ENCODE data around the gene ZNF516. TPM values are rescaled to one million over a fixed set of nuclear protein-coding genes. Genes with fewer than 3 reads are reported as not detected.
A peak's percentile ranks its signal among the peaks of the same experiment; 100 is the strongest.

ZNF516 gene
- total and polyA plus RNA-seq, 7 donors = 2.1 to 29.9 (median 24.3) TPM

DNA sequence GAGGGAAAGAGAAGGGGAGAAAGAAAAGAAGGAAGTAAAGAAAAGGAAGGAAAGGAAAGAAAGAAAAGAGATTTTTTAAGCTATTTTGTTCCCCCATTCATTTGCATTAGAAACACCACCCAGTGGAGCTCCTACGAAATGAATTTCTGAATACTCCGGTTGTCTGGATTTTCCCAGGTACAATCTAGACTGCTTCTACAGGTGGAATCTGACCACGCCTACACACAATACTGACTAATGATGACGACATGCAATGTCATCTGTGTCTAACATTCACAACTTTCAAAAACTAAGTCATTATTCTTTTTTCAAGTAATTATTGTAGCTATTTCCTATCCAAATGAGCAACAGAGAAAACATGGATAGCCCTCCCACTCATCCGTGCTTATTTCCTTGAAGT, 121.7 kb downstream of the ZNF516 start:
- H3K27me3 ChIP-seq = no peaks in the 10 kb centered on the region
- peaks cover under 1 to 31% (median 6%) of the 10 kb centered on the region in 4 donors for H3K36me3 ChIP-seq

DNA sequence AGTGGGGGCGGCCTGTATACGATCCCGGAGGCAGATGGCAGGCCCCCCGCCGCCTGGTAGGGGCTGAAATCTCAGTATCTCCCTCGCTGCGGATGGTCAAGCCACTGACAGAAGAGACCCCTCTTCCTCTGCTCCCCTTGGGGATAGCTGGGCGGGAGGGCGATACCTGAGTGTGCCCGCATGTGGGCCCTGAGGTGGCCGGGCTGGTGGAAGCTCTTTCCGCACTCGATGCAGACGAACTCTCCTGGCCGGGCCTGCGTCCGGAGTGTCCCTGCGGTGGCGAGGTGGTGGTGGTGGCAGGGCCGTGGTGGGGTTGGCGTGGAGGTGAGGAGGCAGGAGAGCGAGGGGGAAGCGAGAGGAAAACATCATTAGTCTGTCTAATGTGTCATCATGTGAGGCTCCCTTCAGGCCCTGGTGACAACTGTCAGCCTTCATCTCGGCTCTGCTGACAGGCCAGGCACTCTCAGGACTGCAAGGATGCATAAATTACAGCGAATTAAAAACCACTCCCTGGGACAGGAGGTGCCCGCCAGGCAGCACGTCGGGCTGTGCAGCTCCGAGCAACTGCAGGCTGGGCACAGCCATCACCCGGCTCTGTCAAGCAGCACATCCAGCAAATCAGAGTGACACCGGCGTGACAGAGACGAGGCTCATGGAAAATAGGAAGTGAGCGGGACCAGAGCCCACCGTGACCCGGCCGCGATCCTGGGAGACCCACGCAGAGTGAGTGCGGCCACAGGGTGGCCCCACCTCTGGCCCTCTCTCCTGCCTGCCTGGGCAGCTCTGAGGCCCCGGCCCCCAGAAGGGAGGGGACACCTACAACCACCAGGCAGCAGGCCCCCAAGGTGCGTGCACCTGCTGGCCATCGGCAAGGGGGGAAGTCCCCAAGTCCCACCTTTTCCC, 123.5 kb downstream of the ZNF516 start:
- 95 to 97% methylated on average over 43 of the region's 43 CpGs for WGBS, 2 donors
- Histone ChIP-seq H3K27me3 (no peaks in the 10 kb centered on the region), H3K4me3 (no peak overlapping the region), H3K9me3 (no peaks in the 10 kb centered on the region), H3K27ac (no peak overlapping the region), H3K36me3 (peaks cover 0 to 26% (median 5%) of the 10 kb centered on the region in 4 donors), H3K4me1 (peaks cover 0 to 11% (median 0%) of the 10 kb centered on the region in 4 donors)
- TF ChIP-seq, protein P1, sequence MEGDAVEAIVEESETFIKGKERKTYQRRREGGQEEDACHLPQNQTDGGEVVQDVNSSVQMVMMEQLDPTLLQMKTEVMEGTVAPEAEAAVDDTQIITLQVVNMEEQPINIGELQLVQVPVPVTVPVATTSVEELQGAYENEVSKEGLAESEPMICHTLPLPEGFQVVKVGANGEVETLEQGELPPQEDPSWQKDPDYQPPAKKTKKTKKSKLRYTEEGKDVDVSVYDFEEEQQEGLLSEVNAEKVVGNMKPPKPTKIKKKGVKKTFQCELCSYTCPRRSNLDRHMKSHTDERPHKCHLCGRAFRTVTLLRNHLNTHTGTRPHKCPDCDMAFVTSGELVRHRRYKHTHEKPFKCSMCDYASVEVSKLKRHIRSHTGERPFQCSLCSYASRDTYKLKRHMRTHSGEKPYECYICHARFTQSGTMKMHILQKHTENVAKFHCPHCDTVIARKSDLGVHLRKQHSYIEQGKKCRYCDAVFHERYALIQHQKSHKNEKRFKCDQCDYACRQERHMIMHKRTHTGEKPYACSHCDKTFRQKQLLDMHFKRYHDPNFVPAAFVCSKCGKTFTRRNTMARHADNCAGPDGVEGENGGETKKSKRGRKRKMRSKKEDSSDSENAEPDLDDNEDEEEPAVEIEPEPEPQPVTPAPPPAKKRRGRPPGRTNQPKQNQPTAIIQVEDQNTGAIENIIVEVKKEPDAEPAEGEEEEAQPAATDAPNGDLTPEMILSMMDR (IDR thresholded peaks at IDR 0.05) = no peak
- TF ChIP-seq POLR2A (IDR thresholded peaks at IDR 0.05) (no peak), POLR2AphosphoS5 (IDR thresholded peaks at IDR 0.05) (no peak), EP300 (IDR thresholded peaks at IDR 0.05) (no peak)
- intact Hi-C loops (cut with DNase I) = no loop called here
- peak; percentile 61 for DNase-seq

More for the DNA sequence above, 121.7 kb downstream of the ZNF516 start:
- H3K27ac ChIP-seq = no peak overlapping the region
- no peak for DNase-seq
- H3K9me3 ChIP-seq = no peaks in the 10 kb centered on the region
- intact Hi-C loops (cut with DNase I) = no loop called here
- peaks cover 0 to 27% (median 4%) of the 10 kb centered on the region in 4 donors for H3K4me1 ChIP-seq
- TF ChIP-seq POLR2AphosphoS5 (IDR thresholded peaks at IDR 0.05) (no peak), POLR2A (IDR thresholded peaks at IDR 0.05) (no peak), EP300 (IDR thresholded peaks at IDR 0.05) (no peak)
- TF ChIP-seq, protein P1 (IDR thresholded peaks at IDR 0.05) = no peak
- 82 to 84% methylated on average over 5 of the region's 5 CpGs for WGBS, 2 donors
- no peak overlapping the region for H3K4me3 ChIP-seq

DNA sequence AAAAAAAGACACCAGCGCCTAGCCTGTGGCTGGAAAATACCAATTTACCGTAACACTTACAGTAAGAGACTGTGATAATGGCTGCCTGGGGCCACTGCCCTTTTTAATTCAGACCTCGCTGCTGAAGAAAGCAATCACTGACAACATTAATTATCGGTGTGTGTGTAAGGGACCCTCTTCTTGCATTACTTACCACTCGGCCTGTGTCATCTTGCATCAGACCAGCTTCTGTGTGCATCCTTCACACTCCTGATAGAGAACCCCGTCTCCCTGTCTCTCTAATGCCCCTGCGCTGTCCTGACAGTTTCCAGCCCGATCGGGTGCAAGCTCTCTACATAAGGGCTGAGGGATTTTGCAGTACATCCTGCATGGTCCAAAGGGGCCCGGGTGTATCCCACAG, 124.4 kb downstream of the ZNF516 start:
- H3K36me3 ChIP-seq = peaks cover 0 to 26% (median 5%) of the 10 kb centered on the region in 4 donors
- no peak overlapping the region for H3K27ac ChIP-seq
- WGBS, 2 donors = 95 to 97% methylated on average over 10 of the region's 10 CpGs
- TF ChIP-seq POLR2A (IDR thresholded peaks at IDR 0.05) = no peak
- TF ChIP-seq POLR2AphosphoS5 (IDR thresholded peaks at IDR 0.05) = no peak
- TF ChIP-seq, protein P1 (IDR thresholded peaks at IDR 0.05) = no peak
- TF ChIP-seq EP300 (IDR thresholded peaks at IDR 0.05) = no peak
- intact Hi-C loops (cut with DNase I) = no loop called here
- H3K4me1 ChIP-seq = peaks cover 0 to 6% (median 0%) of the 10 kb centered on the region in 4 donors
- no peak overlapping the region for H3K4me3 ChIP-seq
- no peaks in the 10 kb centered on the region for H3K9me3 ChIP-seq
- H3K27me3 ChIP-seq = no peaks in the 10 kb centered on the region
- peak; percentile 34 for DNase-seq

DNA sequence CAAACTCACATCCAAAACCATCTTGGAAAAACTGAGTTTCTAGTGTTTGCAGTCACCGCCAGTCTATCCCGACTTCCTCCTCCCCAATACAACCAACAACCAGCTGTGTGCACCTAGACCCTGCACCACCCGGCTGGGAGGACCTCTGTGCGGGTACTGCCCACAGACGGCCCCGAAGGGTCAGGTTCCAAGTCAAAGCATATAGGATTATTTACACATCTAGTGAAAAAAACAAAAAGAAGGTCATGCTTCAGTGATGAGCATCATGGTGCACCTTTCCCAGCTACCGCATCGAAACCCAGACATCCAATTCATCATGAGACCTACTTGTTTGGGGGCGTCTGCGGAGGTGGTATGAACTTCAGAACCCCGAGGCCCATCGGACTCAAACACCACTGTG, 124.8 kb downstream of the ZNF516 start:
- WGBS, 2 donors = 97% methylated on average over 12 of the region's 12 CpGs
- Histone ChIP-seq H3K27me3 (no peaks in the 10 kb centered on the region), H3K36me3 (peaks cover 0 to 26% (median 5%) of the 10 kb centered on the region in 4 donors), H3K9me3 (no peaks in the 10 kb centered on the region), H3K4me1 (peaks cover 0 to 10% (median 0%) of the 10 kb centered on the region in 4 donors), H3K27ac (no peak overlapping the region), H3K4me3 (no peak overlapping the region)
- intact Hi-C loops (cut with DNase I) = no loop called here
- peak; percentile 51 for DNase-seq
- TF ChIP-seq EP300 (IDR thresholded peaks at IDR 0.05) (no peak), POLR2A (IDR thresholded peaks at IDR 0.05) (no peak), POLR2AphosphoS5 (IDR thresholded peaks at IDR 0.05) (no peak)
- TF ChIP-seq, protein P1 (IDR thresholded peaks at IDR 0.05) = no peak

Measured in sigmoid colon (tissue), 7 donors.